Thoracic aorta (tissue), 2 donors: ENCODE data around the gene RASAL1. TPM values are rescaled to one million over a fixed set of nuclear protein-coding genes. Genes with fewer than 3 reads are reported as not detected.

Experiments used
- ATAC-seq: fragments of 150-250 bp; one replicate; pipeline ENCODE4 v1.8.0; 2017; ENCODE audit warnings: low read depth; ENCODE audit not compliant: insufficient number of reproducible peaks, low FRiP score
- DNase-seq: peaks from one replicate; pipeline ENCODE4 v3.0.0-alpha.2; 2020; ENCODE audit warnings: low spot score
- H3K27ac ChIP-seq, 2 donors: fragments of 200-600 bp; sonication (generic); 1 replicate in 1 of 2; 2 replicates in 1 of 2; pipeline ENCODE4 v1.5.1; 2016; ENCODE audit warnings: mild to moderate bottlenecking in 2 of 2, moderate library complexity in 2 of 2
- H3K27me3 ChIP-seq: fragments of 200-600 bp; sonication (generic); replicated peaks from 2 replicates; pipeline ENCODE4 v1.6.0; 2016; ENCODE audit warnings: mild to moderate bottlenecking; ENCODE audit not compliant: insufficient read depth
- H3K36me3 ChIP-seq: fragments of 200-600 bp; sonication (generic); one replicate; pipeline ENCODE4 v1.5.1; 2016
- H3K4me1 ChIP-seq, 2 donors: fragments of 200-600 bp; sonication (generic); 1 replicate in 1 of 2; 2 replicates in 1 of 2; pipeline versions ENCODE4 v1.5.1 to v1.6.0; 2016; ENCODE audit warnings: low read depth in 2 of 2, mild to moderate bottlenecking in 1 of 2; ENCODE audit not compliant: control insufficient read depth in 1 of 2
- H3K4me3 ChIP-seq: fragments of 200-600 bp; sonication (generic); 2 replicates; pipeline ENCODE4 v1.5.1; 2016; ENCODE audit warnings: mild to moderate bottlenecking
- H3K9me3 ChIP-seq: fragments of 200-600 bp; sonication (generic); 2 replicates; pipeline ENCODE4 v1.5.1; 2016
- total RNA-seq, 2 donors: library from RNA; depleted of rRNA; stranded (reverse); fragments of >200 nt; gene quantifications; one replicate each; pipeline versions ENCODE4 v1.1.0 to v1.2.3, GENCODE V29; 2016
- TF ChIP-seq, protein P1 (sequence below): fragments of 200-600 bp; sonication (generic); IDR thresholded peaks from one replicate; pipeline ENCODE4 v1.5.1; 2019; ENCODE audit warnings: antibody characterized with exemption

RASAL1 gene
- total RNA-seq, 2 donors from 2014 or later, result 2.0 TPM; not detected in 1

DNA sequence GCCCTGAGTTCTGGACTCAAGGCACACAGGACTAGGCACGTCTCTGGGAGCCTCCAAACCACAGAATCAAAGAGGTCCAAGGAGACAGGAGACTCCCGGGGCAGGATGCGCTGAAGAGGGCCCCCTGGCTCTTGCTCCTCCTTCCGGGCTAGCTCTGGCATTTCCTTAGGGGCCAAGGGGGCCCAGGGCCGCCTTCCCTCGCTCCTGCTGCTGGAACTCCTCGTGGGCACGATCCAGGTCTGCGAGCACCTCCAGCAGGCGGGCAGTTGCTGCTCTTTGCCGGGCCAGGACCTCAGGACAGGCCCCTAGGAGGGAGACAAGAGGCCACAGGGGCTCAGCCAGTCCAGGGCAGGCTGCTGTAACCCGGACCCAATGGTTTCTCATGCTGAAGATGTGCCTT lies 35.8 kb downstream of the RASAL1 start:
- no peak overlapping the region for H3K27ac ChIP-seq
- H3K27me3 ChIP-seq, result no peaks in the 10 kb centered on the region
- TF ChIP-seq, protein P1, sequence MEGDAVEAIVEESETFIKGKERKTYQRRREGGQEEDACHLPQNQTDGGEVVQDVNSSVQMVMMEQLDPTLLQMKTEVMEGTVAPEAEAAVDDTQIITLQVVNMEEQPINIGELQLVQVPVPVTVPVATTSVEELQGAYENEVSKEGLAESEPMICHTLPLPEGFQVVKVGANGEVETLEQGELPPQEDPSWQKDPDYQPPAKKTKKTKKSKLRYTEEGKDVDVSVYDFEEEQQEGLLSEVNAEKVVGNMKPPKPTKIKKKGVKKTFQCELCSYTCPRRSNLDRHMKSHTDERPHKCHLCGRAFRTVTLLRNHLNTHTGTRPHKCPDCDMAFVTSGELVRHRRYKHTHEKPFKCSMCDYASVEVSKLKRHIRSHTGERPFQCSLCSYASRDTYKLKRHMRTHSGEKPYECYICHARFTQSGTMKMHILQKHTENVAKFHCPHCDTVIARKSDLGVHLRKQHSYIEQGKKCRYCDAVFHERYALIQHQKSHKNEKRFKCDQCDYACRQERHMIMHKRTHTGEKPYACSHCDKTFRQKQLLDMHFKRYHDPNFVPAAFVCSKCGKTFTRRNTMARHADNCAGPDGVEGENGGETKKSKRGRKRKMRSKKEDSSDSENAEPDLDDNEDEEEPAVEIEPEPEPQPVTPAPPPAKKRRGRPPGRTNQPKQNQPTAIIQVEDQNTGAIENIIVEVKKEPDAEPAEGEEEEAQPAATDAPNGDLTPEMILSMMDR, result no peak
- no peaks in the 10 kb centered on the region for H3K9me3 ChIP-seq
- ATAC-seq, result no peak
- no peak for DNase-seq
- peaks cover 0 to 14% of the 10 kb centered on the region in 2 donors for H3K4me1 ChIP-seq
- H3K36me3 ChIP-seq, result no peaks in the 10 kb centered on the region
- H3K4me3 ChIP-seq, result no peak overlapping the region

DNA sequence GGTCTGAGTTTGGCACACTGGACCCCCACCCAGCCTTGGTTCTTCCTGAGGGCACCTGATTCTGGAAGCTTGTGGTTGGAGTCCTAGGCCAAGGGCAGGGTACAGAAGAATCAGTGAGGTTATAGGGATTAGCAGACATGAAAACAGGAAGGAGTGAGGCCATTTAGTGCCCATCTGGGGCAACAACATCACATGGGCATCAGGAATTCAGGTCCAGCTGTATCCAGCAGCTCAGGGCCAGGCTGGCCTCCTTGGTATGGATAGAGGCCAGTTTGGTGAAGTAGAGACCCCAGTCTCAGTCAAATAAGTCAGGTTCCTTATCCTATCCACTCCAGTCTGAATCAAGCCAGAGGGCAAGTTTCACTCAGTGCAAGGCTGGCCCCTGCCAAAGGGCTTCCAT lies 36.2 kb downstream of the RASAL1 start:
- TF ChIP-seq, protein P1, result no peak
- Histone ChIP-seq H3K27ac (no peak overlapping the region), H3K36me3 (no peaks in the 10 kb centered on the region), H3K4me1 (peaks cover 0 to 14% of the 10 kb centered on the region in 2 donors), H3K4me3 (no peak overlapping the region), H3K9me3 (no peaks in the 10 kb centered on the region), H3K27me3 (no peaks in the 10 kb centered on the region)
- ATAC-seq (no peak), DNase-seq (no peak)

DNA sequence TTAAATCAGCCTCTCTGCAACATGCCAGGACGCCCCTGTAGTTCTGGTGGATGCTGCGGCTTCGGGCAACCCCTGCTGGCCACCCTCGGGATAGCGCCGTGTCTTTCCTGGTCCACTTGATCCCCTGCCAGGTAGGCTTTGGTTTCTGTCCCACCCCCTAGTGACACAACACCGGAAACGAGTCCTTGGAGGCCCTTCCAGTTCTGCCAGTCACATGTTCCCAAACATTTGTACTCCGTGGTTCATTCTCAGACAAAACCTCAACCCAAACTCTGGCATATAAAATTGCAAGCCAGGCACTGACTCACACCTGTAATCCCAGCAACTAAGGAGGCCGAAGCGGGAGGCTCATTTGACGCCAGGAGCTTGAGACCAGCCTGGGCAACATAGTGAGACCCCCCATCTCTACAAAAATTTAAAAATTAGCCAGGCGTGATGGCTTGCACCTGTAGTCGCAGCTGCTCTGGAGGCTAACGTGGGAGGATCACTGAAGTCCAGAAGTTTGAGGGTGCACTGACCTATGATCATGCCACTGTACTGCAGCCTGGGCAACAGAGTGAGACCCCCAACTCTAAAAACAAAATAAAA lies 37.0 kb downstream of the RASAL1 start:
- Histone ChIP-seq H3K27ac (no peak overlapping the region), H3K9me3 (no peaks in the 10 kb centered on the region), H3K36me3 (no peaks in the 10 kb centered on the region), H3K27me3 (no peaks in the 10 kb centered on the region), H3K4me3 (peak overlapping the region; percentile 12), H3K4me1 (peaks cover 0 to 14% of the 10 kb centered on the region in 2 donors)
- DNase-seq (peak; percentile 76), ATAC-seq (peak; percentile 90)
- TF ChIP-seq, protein P1, result peak; percentile 86

GRCh38 chr12:113097716-113098440 lies 37.7 kb downstream of the RASAL1 start:
- no peak for DNase-seq
- TF ChIP-seq, protein P1, result no peak

GRCh38 chr12:113096675-113097461 lies 38.7 kb downstream of the RASAL1 start:
- TF ChIP-seq, protein P1, result no peak
- Histone ChIP-seq H3K4me3 (no peak overlapping the region), H3K4me1 (peaks cover 0 to 19% of the 10 kb centered on the region in 2 donors), H3K36me3 (no peaks in the 10 kb centered on the region), H3K27ac (no peak overlapping the region), H3K9me3 (no peaks in the 10 kb centered on the region), H3K27me3 (no peaks in the 10 kb centered on the region)
- DNase-seq, result no peak
- no peak for ATAC-seq

More at GRCh38 chr12:113097716-113098440, 37.7 kb downstream of the RASAL1 start:
- no peak for ATAC-seq
- Histone ChIP-seq H3K27me3 (no peaks in the 10 kb centered on the region), H3K4me1 (peaks cover 0 to 16% of the 10 kb centered on the region in 2 donors), H3K4me3 (peak overlapping the region; percentile 12), H3K27ac (no peak overlapping the region), H3K9me3 (no peaks in the 10 kb centered on the region), H3K36me3 (no peaks in the 10 kb centered on the region)
